22Rv1 (cell line): ENCODE results near the gene IRS2.

Experiments
- CTCF ChIP-seq: fragments of 450-650 bp; IDR thresholded peaks from 2 replicates; pipeline ENCODE4 v1.5.1; 2017; ENCODE audit warnings: mild to moderate bottlenecking
- ZFX ChIP-seq: fragments of 450-650 bp; IDR thresholded peaks from 2 replicates; pipeline ENCODE4 v1.6.1; 2017; ENCODE audit warnings: antibody characterized with exemption, borderline replicate concordance

GRCh38 chr13:109795011-109795410 is 8.6 kb upstream of the IRS2 start:
- TF ChIP-seq CTCF, result no peak
- no peak for TF ChIP-seq ZFX
